ENCODE results near the gene AEBP2.
"Not testable (repeated sequence)": the region's sequence is repeated elsewhere in the genome, so short reads cannot be mapped to it uniquely, and the experiment has no call there.

DNA sequence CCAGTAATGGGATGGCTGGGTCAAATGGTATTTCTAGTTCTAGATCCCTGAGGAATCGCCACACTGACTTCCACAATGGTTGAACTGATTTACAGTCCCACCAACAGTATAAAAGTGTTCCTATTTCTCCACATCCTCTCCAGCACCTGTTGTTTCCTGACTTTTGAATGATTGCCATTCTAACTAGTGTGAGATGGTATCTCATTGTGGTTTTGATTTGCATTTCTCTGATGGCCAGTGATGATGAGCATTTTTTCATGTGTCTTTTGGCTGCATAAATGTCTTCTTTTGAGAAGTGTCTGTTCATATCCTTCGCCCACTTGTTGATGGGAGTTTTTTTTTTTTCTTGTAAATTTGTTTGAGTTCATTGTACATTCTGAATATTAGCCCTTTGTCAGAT is 9.8 kb upstream of the AEBP2 start:
- TF ChIP-seq, protein P1, sequence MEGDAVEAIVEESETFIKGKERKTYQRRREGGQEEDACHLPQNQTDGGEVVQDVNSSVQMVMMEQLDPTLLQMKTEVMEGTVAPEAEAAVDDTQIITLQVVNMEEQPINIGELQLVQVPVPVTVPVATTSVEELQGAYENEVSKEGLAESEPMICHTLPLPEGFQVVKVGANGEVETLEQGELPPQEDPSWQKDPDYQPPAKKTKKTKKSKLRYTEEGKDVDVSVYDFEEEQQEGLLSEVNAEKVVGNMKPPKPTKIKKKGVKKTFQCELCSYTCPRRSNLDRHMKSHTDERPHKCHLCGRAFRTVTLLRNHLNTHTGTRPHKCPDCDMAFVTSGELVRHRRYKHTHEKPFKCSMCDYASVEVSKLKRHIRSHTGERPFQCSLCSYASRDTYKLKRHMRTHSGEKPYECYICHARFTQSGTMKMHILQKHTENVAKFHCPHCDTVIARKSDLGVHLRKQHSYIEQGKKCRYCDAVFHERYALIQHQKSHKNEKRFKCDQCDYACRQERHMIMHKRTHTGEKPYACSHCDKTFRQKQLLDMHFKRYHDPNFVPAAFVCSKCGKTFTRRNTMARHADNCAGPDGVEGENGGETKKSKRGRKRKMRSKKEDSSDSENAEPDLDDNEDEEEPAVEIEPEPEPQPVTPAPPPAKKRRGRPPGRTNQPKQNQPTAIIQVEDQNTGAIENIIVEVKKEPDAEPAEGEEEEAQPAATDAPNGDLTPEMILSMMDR (IDR thresholded peaks at IDR 0.05): not testable (repeated sequence)
- not testable (repeated sequence) for TF ChIP-seq POLR2AphosphoS5, POLR2A, EP300 (IDR thresholded peaks at IDR 0.05)

Data from suprapubic skin (tissue), 4 donors.